Hair follicle dermal papilla cell (primary cell): ENCODE measurements around the gene BRAP. TPM values are rescaled to one million over a fixed set of nuclear protein-coding genes. Genes with fewer than 3 reads are reported as not detected.

Experiments
- total RNA-seq: library from RNA; depleted of rRNA; stranded (reverse); fragments of >200 nt; gene quantifications from 2 replicates; pipeline ENCODE4 v1.2.3, GENCODE V29; 2012

Gene BRAP
- total RNA-seq, result 18.3 and 18.8 TPM in 2 replicates

GRCh38 chr12:111685811-111686573 is at the start of gene BRAP, which contains the start of gene ACAD10:
Gene BRAP (minus strand): TSS chr12:111685956. CDS start chr12:111685792, 164 bp downstream.
Gene ACAD10 (plus strand): TSS chr12:111686053. CDS start chr12:111692710, 6,657 bp downstream.

GRCh38 chr12:111598637-111599452 is 86.9 kb downstream of the BRAP start, which contains the start of gene ATXN2:
Gene ATXN2 (minus strand): TSS chr12:111599315. CDS start chr12:111599034, 281 bp downstream.

Other genes starting within 250 kb of the BRAP start
- 45.7 and 52.2 TPM in 2 replicates for gene ATXN2, start 86.6 kb downstream of the BRAP start, total RNA-seq
- gene ACAD10, start 97 bp upstream of the BRAP start, total RNA-seq, result 20.6 and 21.4 TPM in 2 replicates
- gene ALDH2, start 81.0 kb upstream of the BRAP start, total RNA-seq, result 13.1 and 20.4 TPM in 2 replicates
- gene MAPKAPK5, start 156.3 kb upstream of the BRAP start, total RNA-seq, result 31.2 and 41.2 TPM in 2 replicates